Sigmoid colon (tissue), 4 donors: ENCODE data around the gene CCNL2.

Experiments
- CTCF ChIP-seq, 4 experiments: fragments of 450-650 bp in 3 of 4; fragments of 200-600 bp in 1 of 4; IDR thresholded peaks; one replicate each; pipeline ENCODE4 v1.5.1; 2016 to 2019; ENCODE audit warnings: antibody characterized with exemption in 4 of 4, mild to moderate bottlenecking in 3 of 4, moderate library complexity in 2 of 4
- POLR2A ChIP-seq, 2 donors: fragments of 450-650 bp; IDR thresholded peaks; one replicate each; pipeline ENCODE4 v1.6.1; 2016; ENCODE audit warnings: antibody characterized with exemption in 2 of 2, mild to moderate bottlenecking in 2 of 2, moderate library complexity in 2 of 2
- POLR2AphosphoS5 ChIP-seq, 4 donors: sonication (generic); formaldehyde crosslinking; IDR thresholded peaks; one replicate each; pipeline ENCODE4 v1.6.1; 2017; ENCODE audit warnings: antibody characterized with exemption in 4 of 4

GRCh38 chr1:1335792-1336248, 63.3 kb downstream of the CCNL2 start:
- no peak for TF ChIP-seq POLR2A (IDR thresholded peaks at IDR 0.05)
- no peak for TF ChIP-seq CTCF (IDR thresholded peaks at IDR 0.05)
- no peak for TF ChIP-seq POLR2AphosphoS5 (IDR thresholded peaks at IDR 0.05)
